ENCODE results near the gene GDE1.

GDE1 gene

DNA sequence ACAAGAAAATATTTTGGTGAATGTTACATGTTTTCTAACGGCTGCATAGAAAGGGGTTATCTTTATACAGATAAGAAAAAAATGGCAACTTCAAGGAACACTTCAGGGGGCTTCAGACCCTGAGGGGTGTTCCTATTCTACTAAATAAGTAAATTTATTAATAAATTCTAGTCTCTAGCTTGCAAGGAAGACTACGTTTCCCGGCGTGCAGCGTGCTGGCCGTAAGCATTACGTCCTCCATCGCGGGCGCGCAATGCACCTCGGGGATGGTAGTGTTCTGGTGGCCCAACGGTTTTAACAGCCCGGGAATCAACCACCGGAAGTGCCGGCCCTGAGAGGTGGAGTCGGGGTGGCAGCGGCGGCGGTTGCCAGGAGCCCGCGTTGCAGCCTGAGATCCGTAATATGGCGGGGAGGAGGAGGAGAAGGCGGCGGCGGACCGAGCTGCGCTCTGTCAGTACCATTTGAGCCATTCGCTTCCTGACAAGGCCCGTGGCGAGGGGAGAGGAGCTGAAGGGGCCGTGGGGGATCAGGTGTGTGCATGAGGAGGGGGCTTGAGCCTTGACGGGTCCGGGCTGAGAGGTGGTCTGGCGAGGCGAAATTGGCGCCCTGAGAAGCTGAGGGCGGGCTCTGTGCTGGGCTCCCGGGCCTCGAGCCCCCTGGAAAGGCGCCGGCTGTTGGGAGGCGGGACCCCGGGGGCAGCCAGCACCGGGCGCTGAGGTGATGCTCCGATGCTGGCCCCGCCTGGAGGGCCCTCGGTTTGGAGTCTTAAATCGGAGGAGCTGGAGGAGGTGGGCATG is 1.9 kb upstream of the GDE1 start, which contains the start of gene CCP110:
Gene CCP110, plus strand, starts transcription at position 384 of the 797 bp plus-strand sequence. CDS start 3,940 bp downstream, outside the sequence.
- DNase-seq (ENCODE audit: low read depth): peak; percentile 91

DNA sequence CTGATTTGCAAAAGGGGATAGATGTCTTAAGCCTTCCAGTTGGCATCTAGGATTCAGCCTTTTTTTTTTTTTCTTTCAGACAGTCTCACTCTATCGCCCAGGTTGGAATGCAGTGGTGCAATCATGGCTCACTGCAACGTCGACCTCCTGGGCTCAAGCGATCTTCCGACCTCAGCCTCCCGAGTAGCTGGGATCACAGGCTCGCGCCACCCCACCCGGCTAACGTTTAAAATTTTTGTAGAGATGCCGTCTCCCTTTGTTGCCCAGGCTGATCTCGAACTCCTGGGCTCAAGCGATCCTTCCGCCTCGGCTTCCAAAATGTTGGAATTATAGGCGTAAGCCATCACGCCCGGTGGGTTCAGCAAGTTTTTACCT is 1.3 kb upstream of the GDE1 start:
- no peak for DNase-seq (ENCODE audit: low read depth)

DNA sequence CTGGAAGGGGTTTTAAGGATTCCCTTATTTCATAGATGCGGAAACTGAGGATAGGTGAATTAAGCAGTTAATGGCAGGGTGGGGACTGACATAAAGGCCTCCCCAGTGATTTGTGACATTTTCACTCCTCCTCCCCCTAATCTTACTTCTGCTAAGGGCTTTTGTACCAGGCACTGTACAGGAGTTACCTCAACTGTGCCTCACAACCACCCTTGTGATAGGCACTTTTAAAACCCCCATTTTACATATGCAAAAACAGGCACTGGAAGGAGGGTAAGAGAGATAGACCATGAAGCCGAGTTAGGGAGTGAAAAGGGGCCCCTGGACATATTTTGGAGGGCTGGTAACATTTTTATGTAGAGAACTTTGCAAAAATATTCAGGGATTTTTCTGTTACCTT is 862 bp upstream of the GDE1 start:
- DNase-seq (ENCODE audit: low read depth): no peak

DNA sequence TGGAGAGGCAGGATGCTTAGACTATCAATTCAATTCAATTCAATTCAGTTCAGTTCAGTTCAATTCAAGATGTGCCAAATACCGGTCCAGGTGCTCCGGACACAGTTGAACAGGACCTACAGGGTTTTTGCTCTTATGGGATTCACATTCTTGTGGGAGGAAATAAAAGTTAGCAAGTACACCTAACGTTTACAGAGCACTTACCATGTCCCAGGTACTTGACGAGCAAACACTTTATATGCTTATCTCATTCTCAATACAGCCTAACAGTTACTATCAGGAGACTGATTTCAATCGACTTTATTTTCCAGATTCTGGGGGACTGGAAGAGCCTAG is 467 bp upstream of the GDE1 start:
- no peak for DNase-seq (ENCODE audit: low read depth)

DNA sequence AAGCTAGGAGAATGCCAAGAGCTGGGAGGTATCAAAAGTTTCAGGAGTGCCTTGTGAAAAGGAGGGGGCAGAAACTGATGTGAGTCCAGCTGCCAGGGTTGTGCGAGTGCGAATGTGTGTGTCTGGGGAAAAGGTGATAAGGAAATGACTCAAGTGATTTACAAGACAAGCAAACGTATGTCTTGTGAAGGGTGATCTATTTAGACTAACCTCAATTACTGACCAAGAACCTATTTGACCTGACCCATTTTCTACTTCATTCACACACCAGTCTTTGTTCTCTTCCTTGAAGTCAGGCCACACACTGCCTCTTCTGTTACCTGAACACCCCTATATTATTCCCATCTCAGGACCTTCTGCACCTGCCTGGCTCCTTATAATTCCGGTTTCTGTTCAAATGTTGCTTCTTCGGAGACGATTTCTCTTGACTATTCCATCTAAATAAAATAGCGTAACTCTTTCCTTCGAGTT is 1.0 kb downstream of the GDE1 start:
- no peak for DNase-seq (ENCODE audit: low read depth)

DNA sequence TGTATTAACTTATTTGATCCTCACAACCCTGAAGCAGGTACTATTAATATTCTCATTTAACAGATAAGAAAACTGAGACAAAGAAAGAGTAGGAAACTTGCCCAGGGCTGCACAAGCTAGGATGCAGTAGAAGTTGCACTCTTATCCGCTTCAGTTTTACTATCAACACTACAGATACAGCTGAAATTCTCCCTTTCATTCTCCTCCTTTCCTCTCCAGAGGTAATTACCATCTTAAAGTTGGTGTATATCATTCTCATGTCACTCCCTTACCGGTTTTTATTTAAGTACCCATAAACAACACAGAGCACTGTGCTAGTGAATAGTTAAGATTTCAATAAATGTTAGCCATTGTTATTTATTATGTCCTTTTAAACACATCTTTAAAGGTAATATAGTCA is 3.5 kb downstream of the GDE1 start:
- no peak for DNase-seq (ENCODE audit: low read depth)

DNA sequence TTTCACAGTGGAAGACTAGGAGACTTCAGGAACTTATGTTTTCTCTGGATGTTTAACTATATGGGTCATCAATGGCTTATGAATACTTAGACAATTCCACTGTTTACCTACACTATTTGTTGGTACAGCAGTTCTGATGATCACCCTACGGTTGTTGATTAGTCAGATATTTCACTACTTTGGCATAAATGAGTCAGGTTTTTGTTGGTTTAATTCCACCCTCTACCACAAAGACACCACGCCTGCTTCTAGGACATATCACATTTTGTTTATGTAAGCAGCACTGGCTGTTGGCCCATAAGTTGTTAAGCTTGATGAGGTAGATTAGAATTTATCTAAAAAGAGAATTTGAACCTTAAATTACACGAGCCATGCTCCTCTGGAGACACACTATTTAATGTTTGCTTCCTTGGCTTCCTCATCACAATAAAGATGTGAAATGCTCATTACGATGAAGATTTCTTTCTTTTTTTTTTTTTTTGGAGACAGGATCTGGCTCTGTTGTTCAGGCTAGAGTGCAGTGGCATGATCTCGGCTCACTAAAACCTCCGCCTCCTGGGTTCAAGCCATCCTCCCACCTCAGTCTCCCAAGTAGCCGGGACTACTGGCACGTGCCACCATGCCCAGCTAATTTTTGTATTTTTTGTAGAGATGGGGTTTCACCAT is 4.3 kb downstream of the GDE1 start:
- no peak for DNase-seq (ENCODE audit: low read depth)

DNA sequence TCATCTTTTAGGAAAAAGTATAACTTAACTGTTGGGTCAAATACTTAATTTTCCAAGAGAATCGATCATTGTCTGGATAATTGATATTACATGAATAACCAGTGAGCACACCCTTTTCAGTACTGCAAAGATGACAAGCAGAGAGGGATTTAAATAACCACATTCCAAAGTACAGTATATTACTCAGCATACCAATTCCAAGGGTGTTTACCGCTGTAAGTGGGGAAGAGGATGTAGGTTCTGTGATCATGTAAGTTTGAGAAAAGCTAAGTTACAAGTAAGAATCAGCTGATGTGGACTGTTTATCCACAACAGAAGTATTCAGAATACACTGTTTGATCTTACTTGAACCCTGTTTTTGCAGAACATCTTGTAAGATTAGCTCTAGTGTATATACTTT is 6.1 kb downstream of the GDE1 start:
- DNase-seq (ENCODE audit: low read depth): no peak

DNA sequence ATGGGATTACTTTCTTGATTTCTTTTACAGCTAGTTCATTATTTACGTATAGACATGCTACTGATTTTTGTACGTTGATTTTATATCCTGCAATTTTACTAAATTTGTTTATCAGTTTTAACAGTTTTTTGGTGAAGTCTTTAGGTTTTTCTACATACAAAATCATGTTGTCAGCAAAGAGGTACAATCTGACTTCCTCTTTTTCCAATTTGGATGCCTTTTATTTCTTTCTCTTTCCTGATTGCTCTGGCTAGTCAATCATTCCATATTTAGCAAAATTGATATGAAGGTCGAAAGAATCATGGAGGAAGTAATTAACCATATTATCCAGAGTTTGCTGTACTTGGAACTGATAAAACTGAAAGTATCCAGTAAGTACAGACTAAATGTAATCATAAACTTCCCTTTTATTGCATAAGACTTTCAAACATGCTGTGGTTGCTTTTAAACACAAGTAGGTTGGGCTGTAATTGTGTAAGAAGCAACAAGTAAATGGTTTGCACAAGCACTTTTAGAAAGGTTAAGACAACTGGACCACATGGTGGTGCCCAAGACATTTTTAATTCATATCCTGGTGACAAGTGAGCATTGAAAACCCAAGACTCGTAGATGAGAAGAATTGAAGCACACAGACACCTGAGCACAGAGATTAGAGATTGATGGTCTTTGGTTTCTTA is 8.4 kb downstream of the GDE1 start:
- DNase-seq (ENCODE audit: low read depth): no peak

DNA sequence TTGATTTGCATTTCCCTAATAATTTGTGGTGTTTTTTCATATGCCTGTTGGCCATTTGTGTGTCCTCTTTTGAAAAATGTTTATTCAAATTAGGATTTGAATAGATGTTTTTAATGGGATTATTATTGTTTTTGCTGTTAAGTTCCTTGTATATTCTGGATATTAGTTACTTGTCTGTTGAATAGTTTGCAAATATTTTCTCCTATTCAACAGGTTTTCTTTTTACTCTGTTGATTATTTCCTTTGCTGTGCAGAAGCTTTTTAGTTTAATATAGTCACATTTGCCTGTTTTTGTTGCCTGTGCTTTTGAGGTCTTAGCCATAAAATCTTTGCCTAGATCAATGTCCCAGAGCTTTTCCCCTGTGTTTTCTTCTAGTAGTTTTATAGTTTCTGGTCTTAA is 9.6 kb downstream of the GDE1 start:
- no peak for DNase-seq (ENCODE audit: low read depth)

DNA sequence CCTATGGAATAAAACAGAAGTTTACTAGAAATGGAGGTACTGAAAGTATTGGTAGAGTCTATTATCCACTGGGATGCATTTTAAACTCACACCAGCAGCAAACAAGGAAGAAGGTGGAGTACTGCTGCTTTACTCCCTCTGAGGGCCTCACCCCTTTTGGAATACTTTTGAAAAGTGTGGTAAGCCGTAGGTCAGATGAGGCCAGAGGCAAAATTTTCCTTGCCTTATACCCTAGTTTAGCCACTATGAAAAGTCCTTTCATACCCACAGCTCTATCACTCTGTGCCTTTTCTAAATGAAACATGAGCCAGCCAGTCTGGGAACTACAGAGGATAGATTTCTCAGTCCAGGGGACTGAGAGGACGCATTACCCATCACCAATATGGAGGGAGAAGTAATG is 14.0 kb downstream of the GDE1 start:
- DNase-seq (ENCODE audit: low read depth): no peak

DNA sequence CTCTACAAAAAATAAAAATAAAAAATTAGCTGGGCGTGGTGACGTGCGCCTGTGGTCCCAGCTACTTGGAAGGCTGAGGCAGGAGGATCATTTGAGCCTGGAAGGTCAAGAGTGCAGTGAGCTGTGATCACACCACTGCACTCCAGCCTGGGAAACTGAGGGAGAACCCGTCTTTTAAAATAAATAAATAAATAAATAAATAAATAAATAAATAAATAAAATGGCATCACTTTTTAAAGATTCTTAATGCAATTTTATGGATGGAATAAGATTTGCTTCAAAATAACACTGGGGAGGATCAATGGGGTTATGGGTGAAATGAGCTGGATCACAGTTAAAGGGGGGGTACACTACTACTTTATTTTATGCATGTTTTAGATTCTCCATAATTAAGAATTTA is 14.9 kb downstream of the GDE1 start:
- no peak for DNase-seq (ENCODE audit: low read depth)

DNA sequence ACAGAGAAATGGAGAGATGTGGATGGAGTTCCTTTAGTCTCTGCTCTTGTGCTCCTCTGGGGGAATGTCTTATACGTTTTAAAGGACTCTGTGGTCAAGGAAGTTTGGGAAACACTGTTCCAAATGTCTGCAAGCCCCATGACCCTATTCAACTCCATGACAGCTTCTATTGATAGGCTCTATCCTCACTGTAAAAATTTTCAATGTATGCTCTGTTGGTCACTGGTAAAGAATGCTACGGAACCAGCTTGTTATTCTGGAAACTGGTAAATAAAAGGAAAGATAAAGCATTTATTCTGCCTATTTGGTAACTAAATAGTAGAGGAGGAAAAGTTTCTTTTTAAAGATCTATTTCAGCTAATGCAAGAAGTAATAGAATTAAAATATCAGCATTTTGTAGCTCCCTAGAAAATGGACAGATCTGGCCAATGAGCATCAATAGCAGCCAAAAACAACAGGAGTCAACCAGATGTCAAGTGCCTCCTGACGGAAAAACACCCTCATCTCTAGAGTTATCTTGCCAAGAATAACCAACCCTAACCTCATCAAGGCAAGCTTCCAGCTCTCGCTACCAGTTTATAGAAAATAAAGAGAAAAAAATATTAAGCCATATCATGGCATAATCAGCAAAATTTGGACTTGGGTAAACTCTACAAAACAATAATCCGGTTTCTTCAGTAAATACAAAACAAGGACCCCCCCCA is 16.1 kb downstream of the GDE1 start:
- DNase-seq (ENCODE audit: low read depth): no peak

DNA sequence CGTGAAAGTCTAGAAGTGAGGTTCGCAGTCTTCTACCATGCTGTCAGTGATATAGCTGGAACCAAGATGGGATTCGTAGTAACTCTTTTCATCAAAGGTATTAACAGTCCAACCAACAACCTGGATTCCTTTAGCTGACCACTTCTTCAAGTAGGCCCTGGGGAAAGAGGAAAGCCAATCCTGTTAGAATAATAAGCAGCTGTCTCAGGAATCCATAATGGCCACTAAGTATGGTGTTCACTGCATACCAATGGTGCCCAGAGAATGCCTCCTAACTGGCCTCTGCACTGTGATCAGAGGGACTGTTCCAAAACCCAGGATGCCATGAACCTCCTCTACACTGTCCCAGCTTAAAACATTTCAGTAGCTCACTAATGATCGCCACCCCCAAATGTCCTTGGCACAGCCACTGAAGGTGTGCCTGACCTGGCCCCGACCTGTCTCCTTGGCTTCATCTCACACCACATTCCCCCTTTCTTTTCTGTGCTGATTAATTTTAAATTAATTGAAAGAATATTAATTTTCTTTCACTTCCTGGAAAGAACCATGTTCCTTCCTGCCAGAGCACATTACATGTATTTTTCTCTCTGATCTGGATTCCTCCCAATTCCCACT is 18.3 kb downstream of the GDE1 start:
- DNase-seq (ENCODE audit: low read depth): no peak

DNA sequence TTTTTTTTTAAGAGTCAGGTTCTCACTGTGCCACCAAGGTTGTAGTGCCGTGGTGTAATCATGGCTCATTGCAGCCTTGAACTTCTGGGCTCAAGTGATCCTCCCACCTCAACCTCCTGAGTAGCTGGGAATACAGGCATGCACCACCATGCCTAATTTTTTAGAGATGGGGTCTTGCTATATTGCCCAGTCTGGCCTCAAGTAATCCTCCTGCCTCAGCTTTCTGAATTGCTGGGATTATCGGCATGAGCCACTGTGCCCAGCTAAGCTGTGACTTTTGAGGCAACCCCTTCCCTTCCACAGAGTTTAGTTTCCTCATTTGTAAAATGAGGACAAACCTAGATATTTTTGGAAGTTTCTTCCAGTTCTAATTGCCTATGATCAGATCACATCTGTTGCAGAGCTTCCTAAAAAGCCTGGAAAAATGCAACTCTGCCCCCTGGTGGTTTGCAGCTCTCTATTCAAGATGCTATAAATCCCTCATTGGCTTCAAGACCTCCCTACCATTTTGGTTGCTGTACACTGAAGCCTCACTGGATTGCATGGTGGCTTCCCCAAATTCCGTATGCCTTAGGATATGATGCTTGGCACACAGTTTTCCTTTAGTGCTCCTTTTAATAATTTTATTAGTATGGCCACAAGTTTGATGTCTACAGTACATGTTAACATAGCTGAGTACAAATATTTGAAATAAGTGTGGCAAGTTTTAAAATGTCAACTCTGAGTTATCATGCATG is 19.3 kb downstream of the GDE1 start:
- peak; percentile 43 for DNase-seq (ENCODE audit: low read depth)

DNA sequence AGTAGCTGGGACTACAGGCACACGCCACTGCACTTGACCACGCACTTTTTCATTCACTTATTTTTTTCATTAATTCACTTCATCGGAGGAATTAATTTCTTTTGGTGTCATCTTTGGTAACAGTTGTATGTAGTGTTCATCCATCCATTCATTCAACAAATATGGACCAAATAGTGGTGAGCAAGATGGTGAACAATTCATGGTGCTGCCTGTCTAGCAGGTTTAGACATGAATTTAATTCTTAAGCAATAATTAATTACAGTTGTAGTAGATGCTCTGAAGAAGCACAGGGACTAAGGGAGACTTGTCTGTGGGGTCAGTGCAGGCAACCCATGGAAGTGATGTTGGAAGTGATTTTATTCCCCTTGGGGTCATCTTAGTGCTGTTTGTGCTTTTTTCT is 22.4 kb downstream of the GDE1 start:
- no peak for DNase-seq (ENCODE audit: low read depth)

DNA sequence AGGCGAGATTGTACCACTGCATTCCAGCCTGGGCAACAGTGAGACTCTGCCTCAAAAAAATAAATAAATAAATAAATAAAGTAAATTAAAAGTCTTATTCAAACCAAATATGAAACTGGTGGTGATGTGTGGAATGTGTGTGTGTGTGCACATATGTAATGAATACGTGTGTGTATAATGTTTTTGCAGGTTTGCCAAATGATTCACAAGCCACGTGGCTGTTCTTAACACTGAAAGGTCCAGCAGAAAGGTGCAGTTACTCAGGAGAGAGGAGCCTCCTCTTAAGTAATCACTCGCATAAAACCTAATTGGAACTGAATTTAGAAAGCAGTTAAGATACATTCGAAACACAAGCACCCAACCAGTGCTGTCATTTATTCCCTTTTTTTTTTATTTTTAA is 22.9 kb downstream of the GDE1 start:
- DNase-seq (ENCODE audit: low read depth): no peak

DNA sequence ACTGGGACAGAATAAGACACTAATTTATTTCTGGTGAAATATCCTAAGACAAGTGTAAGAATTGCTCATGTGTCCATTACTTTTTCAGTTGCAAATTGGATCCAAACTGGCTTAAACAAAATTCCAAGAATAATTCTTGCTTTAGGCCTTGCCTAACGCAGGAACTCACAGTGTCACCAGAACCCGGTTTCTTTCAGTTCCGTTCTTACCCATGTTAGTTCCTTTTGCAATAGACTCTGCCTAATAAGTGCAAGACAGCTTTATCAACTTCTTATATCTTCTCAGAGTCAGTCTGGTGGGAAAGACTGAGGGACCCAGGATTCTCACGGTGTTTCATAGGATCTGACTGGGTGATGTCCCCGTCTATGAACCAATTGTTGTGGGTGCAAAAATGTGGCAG is 24.7 kb downstream of the GDE1 start:
- no peak for DNase-seq (ENCODE audit: low read depth)

DNA sequence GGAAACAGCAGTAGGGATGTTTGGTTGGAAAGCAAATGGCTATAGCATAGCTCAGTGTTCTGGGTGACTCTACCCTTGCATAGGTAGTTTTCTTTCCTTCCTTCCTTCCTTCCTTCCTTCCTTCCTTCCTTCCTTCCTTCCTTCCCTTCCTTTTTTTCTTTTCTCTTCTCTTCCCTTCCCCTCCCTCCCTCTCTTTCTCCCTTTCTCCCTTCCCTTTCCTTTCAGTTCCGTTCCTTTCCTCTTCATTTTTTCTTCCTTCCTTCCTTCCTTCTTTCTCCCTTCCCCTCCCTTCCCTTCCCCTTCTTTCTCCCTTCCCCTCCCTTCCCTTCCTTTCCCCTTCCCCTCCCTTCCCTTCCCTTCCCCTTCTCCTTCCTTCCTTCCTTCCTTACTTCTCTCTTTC is 31.3 kb downstream of the GDE1 start:
- no peak for DNase-seq (ENCODE audit: low read depth)

DNA sequence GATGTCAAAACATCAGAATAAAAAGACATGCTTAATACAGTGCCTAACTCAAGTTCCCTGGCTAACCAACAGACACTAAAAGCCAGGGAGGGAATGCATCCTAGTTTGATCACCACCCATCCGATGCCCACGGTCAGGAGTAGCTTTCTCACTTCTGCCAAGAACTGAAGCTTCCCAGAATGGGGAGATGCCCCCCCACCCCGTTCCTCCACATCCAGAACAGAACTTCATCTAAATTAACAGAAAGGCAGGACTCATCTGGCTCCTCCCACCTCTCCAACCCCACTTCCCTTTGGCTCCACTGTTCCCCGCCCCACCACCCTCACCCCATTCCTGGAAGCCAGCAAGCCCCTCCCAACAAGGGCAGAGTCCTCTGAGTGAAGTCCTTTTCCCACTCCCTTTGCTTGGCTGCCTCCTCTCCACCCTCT is 33.7 kb downstream of the GDE1 start:
- DNase-seq (ENCODE audit: low read depth): no peak

DNA sequence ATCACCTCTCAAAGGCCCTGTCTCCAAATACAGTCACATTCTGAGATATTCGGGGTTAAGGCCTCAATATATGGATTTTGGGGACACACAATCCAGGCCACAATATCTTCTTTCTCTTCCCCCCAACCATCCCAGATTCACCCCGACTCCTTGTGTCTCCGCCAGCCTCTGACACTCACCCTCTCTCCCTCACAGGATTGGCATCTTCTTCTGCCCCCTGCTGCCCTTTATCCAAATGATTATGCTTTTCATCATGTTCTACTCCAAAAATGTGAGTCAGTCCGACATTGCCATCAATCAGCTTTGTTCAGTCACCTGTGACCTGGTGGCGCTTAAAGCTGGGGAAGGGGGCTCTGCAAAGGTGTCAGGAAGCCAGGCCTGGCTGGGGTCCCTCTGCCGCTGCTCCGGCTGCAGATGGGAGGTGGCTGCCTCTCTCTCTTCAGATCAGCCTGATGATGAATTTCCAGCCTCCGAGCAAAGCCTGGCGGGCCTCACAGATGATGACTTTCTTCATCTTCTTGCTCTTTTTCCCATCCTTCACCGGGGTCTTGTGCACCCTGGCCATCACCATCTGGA is 35.1 kb downstream of the GDE1 start:
- DNase-seq (ENCODE audit: low read depth): no peak
